ENCODE measurements around the gene AHRR. TPM values are rescaled to one million over a fixed set of nuclear protein-coding genes. Genes with fewer than 3 reads are reported as not detected.

Gene AHRR
- total RNA-seq, 6 experiments from 2014 or later: 30.9 to 55.7 (median 51.9) TPM

- Mint-ChIP-seq H3K4me3 (no peak overlapping the region; the same call in 1 of the 2 replicates), H3K36me3 (ENCODE audit: low read depth) (peaks cover 16% of the 10 kb centered on the region), H3K4me1 (ENCODE audit: low read depth) (peaks cover 16% of the 10 kb centered on the region), H3K27me3 (ENCODE audit: insufficient read depth) (peaks cover 15% of the 10 kb centered on the region), H3K9me3 (no peaks in the 10 kb centered on the region), H3K27ac (peak overlapping the region; percentile 25; the same call in 1 of the 2 replicates)
- TF ChIP-seq, protein P1, sequence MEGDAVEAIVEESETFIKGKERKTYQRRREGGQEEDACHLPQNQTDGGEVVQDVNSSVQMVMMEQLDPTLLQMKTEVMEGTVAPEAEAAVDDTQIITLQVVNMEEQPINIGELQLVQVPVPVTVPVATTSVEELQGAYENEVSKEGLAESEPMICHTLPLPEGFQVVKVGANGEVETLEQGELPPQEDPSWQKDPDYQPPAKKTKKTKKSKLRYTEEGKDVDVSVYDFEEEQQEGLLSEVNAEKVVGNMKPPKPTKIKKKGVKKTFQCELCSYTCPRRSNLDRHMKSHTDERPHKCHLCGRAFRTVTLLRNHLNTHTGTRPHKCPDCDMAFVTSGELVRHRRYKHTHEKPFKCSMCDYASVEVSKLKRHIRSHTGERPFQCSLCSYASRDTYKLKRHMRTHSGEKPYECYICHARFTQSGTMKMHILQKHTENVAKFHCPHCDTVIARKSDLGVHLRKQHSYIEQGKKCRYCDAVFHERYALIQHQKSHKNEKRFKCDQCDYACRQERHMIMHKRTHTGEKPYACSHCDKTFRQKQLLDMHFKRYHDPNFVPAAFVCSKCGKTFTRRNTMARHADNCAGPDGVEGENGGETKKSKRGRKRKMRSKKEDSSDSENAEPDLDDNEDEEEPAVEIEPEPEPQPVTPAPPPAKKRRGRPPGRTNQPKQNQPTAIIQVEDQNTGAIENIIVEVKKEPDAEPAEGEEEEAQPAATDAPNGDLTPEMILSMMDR (IDR thresholded peaks at IDR 0.05): peak; percentile 68
- no peak for DNase-seq
Measured at GRCh38 chr5:435961-436640, 114.6 kb downstream of the AHRR start.

GRCh38 chr5:436641-436975 is 115.1 kb downstream of the AHRR start:
- Mint-ChIP-seq H3K36me3 (ENCODE audit: low read depth) (peaks cover 14% of the 10 kb centered on the region), H3K4me1 (ENCODE audit: low read depth) (peaks cover 15% of the 10 kb centered on the region), H3K4me3 (no peak overlapping the region; the same call in 1 of the 2 replicates), H3K27me3 (ENCODE audit: insufficient read depth) (peaks cover 15% of the 10 kb centered on the region), H3K9me3 (no peaks in the 10 kb centered on the region), H3K27ac (no peak overlapping the region)
- DNase-seq: no peak
- TF ChIP-seq, protein P1 (IDR thresholded peaks at IDR 0.05): 0 out of 2 replicates have a peak, but pooled peaks have one; percentile 4

DNA sequence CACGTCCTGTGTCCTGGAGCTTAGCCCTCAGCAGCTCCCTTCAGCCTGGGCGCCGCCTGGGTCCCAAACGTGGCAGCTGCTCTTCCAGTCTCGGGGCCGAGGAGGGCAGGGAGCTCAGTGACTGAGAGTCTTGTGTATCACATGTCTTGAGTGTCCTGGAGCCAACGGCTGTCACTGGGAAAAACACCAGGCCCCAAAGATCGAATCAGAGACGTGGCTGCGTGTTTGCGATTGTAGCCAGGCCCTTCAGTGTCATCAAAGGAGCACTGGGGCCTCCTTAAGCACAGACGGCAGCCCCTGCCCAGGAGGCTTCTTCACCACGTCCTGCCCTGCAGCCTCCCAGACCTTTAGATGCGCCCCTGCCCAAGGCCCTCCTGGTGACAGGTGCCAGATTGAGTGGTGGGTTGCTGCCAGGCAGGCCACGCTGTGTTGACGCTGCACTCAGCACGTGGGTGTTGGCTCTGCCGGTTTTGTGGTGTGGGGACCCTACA is 115.8 kb downstream of the AHRR start:
- TF ChIP-seq, protein P1 (IDR thresholded peaks at IDR 0.05): no peak
- no peak overlapping the region; the same call in 1 of the 2 replicates for H3K4me3 Mint-ChIP-seq
- no peaks in the 10 kb centered on the region for H3K9me3 Mint-ChIP-seq
- H3K27ac Mint-ChIP-seq: no peak overlapping the region
- H3K4me1 Mint-ChIP-seq (ENCODE audit: low read depth): peaks cover 15% of the 10 kb centered on the region
- DNase-seq: no peak
- peaks cover 15% of the 10 kb centered on the region for H3K27me3 Mint-ChIP-seq (ENCODE audit: insufficient read depth)
- peaks cover 10% of the 10 kb centered on the region for H3K36me3 Mint-ChIP-seq (ENCODE audit: low read depth)

DNA sequence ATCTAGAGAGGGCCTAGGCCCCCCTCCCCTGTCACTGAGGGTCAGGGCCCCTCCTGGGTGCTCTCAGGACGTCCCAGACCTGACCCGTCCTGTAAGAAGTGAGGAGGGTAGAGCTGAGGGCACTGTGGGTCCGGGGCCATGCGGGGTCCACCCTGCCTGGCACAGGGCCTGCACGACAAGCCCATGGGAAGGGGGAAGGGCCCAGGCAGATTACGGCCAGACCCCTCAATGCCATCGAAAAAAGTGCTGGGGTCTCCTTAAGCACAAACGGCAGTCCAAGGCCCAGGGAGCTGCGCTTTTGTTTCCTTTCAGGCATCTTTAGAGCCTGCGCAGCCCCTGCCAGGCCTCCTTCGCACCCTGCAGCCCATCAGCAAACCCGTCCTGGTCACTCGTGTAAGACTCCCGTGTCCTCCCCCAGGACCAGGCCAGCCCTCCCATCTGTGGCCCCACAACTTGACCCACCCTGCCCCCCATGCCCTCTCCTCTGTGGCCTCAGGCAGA is 117.0 kb downstream of the AHRR start:
- Mint-ChIP-seq H3K27ac (no peak overlapping the region), H3K4me3 (no peak overlapping the region), H3K27me3 (ENCODE audit: insufficient read depth) (peaks cover 16% of the 10 kb centered on the region), H3K36me3 (ENCODE audit: low read depth) (peaks cover 10% of the 10 kb centered on the region), H3K9me3 (no peaks in the 10 kb centered on the region), H3K4me1 (ENCODE audit: low read depth) (peaks cover 15% of the 10 kb centered on the region)
- no peak for DNase-seq
- TF ChIP-seq, protein P1 (IDR thresholded peaks at IDR 0.05): no peak

DNA sequence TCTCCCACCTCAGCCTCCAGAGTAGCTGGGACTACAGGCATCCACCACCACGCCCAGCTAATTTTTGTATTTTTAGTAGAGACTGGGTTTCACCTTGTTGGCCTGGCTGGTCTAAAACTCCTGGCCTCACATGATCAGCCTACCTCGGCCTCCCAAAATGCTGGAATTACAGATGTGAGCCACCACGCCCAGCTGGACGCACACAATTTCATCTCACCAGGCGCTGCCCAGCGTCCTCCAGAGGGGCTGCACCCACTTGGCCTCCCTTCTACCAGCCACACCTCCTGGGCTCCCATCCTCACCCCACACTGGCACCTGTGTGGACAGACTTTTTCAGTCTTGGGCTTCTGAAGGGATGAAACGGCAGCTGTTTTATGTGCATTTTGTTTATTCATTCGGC is 117.7 kb downstream of the AHRR start:
- peaks cover 18% of the 10 kb centered on the region for H3K4me1 Mint-ChIP-seq (ENCODE audit: low read depth)
- no peak for DNase-seq
- no peaks in the 10 kb centered on the region for H3K9me3 Mint-ChIP-seq
- H3K36me3 Mint-ChIP-seq (ENCODE audit: low read depth): peaks cover 11% of the 10 kb centered on the region
- H3K4me3 Mint-ChIP-seq: no peak overlapping the region
- H3K27me3 Mint-ChIP-seq (ENCODE audit: insufficient read depth): peaks cover 18% of the 10 kb centered on the region
- TF ChIP-seq, protein P1 (IDR thresholded peaks at IDR 0.05): no peak
- no peak overlapping the region for H3K27ac Mint-ChIP-seq

Measured in HFFc6 (cell line).